Prostate gland (tissue), 2 donors: ENCODE data around the gene FER. TPM values are rescaled to one million over a fixed set of nuclear protein-coding genes. Genes with fewer than 3 reads are reported as not detected.
"Not testable (repeated sequence)": the region's sequence is repeated elsewhere in the genome, so short reads cannot be mapped to it uniquely, and the experiment has no call there.

Experiments used
- DNase-seq: peaks from one replicate; pipeline ENCODE4 v3.0.0-alpha.2; 2019; ENCODE audit warnings: low spot score
- H3K27ac ChIP-seq, 2 donors: fragments of 200-600 bp; sonication (generic); 2 replicates each; pipeline ENCODE4 v1.5.1; 2017 to 2019
- H3K27me3 ChIP-seq: fragments of 200-600 bp; sonication (generic); replicated peaks from 2 replicates; pipeline ENCODE4 v1.5.1; 2019; ENCODE audit not compliant: insufficient read depth
- H3K36me3 ChIP-seq, 2 donors: fragments of 200-600 bp; sonication (generic); 1 replicate in 1 of 2; 2 replicates in 1 of 2; pipeline versions ENCODE4 v1.5.1 to v1.8.1; 2017 to 2019
- H3K4me1 ChIP-seq: fragments of 200-600 bp; sonication (generic); replicated peaks from 2 replicates; pipeline ENCODE4 v1.5.1; 2019
- H3K4me3 ChIP-seq, 2 donors: fragments of 200-600 bp; sonication (generic); 2 replicates each; pipeline ENCODE4 v1.5.1; 2017 to 2019
- H3K9me3 ChIP-seq: fragments of 200-600 bp; sonication (generic); 2 replicates; pipeline ENCODE4 v1.5.1; 2017
- CTCF ChIP-seq, 4 experiments: fragments of 200-600 bp in 2 of 4; fragments of 450-650 bp in 2 of 4; sonication (generic) in 2 of 4; IDR thresholded peaks; 1 replicate in 3 of 4; 2 replicates in 1 of 4; pipeline ENCODE4 v1.5.1; 2016 to 2019; ENCODE audit warnings: antibody characterized with exemption in 4 of 4, mild to moderate bottlenecking in 2 of 4, moderate library complexity in 2 of 4
- POLR2A ChIP-seq: fragments of 450-650 bp; IDR thresholded peaks from one replicate; pipeline ENCODE4 v1.6.1; 2016; ENCODE audit warnings: antibody characterized with exemption, mild to moderate bottlenecking
- POLR2AphosphoS5 ChIP-seq: sonication (generic); formaldehyde crosslinking; IDR thresholded peaks from one replicate; pipeline ENCODE4 v1.6.1; 2017; ENCODE audit warnings: antibody characterized with exemption
- WGBS: methylation state at CpG from one replicate; pipeline ENCODE4 v1.1.5; 2018; 5-methylcytosine and 5-hydroxymethylcytosine counted together
- intact Hi-C: fragments of 100-400 bp; cut with DNase I; formaldehyde crosslinking; loops from one replicate; pipeline ENCODE4 v1.14.2; 2022
- total RNA-seq, 2 donors: library from RNA; depleted of rRNA; stranded (reverse); fragments of >200 nt; gene quantifications; one replicate each; pipeline ENCODE4 v1.1.0, GENCODE V29; 2016

Gene FER
- total RNA-seq, 2 donors from 2014 or later, result 9.1 to 36.0 TPM

DNA sequence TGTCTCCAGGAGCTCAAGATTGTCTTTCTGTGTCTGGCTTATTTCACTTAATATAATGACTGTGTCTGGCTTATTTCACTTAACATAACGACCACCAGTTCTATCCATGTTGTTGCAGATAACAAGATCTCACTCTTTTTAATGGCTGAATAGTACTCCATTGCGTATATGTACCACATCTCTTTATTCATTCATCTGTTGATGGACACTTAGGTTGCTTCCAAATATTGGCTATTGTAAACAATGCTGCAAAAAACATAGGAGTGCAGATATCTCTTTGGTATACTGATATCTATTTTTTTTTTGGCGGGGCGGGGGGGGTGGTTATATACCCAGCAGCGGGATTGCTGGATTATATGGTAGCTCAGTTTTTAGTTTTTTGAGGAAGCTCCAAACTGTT lies 45.5 kb downstream of the FER start:
- intact Hi-C loops, result no loop called here
- DNase-seq, result no peak
- no peak for TF ChIP-seq POLR2AphosphoS5
- TF ChIP-seq POLR2A, result no peak
- TF ChIP-seq CTCF (IDR thresholded peaks at IDR 0.05), result no peak
- Histone ChIP-seq H3K27ac (no peak overlapping the region), H3K9me3 (no peaks in the 10 kb centered on the region), H3K4me3 (no peak overlapping the region), H3K36me3 (no peaks in the 10 kb centered on the region), H3K27me3 (no peaks in the 10 kb centered on the region), H3K4me1 (no peaks in the 10 kb centered on the region)
- 90% methylated on average over 5 of the region's 5 CpGs for WGBS

GRCh38 chr5:108794349-108794748 lies 46.7 kb downstream of the FER start:
- WGBS, result 71% methylated on average over 4 of the region's 4 CpGs
- H3K4me3 ChIP-seq, H3K4me1 ChIP-seq, H3K27me3 ChIP-seq, H3K36me3 ChIP-seq, intact Hi-C loops, H3K9me3 ChIP-seq, H3K27ac ChIP-seq, DNase-seq: not testable (repeated sequence)

GRCh38 chr5:108797396-108797795 lies 49.7 kb downstream of the FER start:
- Histone ChIP-seq H3K27ac (no peak overlapping the region), H3K4me1 (no peaks in the 10 kb centered on the region), H3K9me3 (no peaks in the 10 kb centered on the region), H3K4me3 (no peak overlapping the region), H3K27me3 (no peaks in the 10 kb centered on the region), H3K36me3 (no peaks in the 10 kb centered on the region)
- 64% methylated on average over 2 of the region's 2 CpGs for WGBS
- DNase-seq, result no peak
- no peak for TF ChIP-seq CTCF (IDR thresholded peaks at IDR 0.05)
- no peak for TF ChIP-seq POLR2A
- no peak for TF ChIP-seq POLR2AphosphoS5
- intact Hi-C loops, result no loop called here

DNA sequence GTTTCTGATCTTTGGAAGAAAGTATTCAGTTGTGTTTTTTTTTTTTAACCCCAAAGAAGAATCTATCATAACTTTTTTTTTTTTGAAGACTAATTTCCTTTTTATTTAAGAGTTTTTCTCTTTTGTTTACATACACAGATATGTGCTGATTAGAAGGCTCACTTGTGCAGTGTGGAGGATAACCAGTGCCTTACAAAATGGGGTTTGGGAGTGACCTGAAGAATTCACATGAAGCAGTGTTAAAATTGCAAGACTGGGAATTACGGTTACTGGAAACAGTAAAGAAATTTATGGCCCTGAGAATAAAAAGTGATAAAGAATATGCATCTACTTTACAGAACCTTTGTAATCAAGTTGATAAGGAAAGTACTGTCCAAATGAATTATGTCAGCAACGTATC lies 50.3 kb downstream of the FER start:
- Histone ChIP-seq H3K4me1 (no peaks in the 10 kb centered on the region), H3K36me3 (no peaks in the 10 kb centered on the region), H3K9me3 (no peaks in the 10 kb centered on the region), H3K27ac (no peak overlapping the region), H3K4me3 (no peak overlapping the region), H3K27me3 (no peaks in the 10 kb centered on the region)
- WGBS, result 73% methylated on average over 2 of the region's 2 CpGs
- TF ChIP-seq CTCF (IDR thresholded peaks at IDR 0.05), result no peak
- no peak for TF ChIP-seq POLR2AphosphoS5
- no peak for TF ChIP-seq POLR2A
- intact Hi-C loops, result no loop called here
- no peak for DNase-seq

DNA sequence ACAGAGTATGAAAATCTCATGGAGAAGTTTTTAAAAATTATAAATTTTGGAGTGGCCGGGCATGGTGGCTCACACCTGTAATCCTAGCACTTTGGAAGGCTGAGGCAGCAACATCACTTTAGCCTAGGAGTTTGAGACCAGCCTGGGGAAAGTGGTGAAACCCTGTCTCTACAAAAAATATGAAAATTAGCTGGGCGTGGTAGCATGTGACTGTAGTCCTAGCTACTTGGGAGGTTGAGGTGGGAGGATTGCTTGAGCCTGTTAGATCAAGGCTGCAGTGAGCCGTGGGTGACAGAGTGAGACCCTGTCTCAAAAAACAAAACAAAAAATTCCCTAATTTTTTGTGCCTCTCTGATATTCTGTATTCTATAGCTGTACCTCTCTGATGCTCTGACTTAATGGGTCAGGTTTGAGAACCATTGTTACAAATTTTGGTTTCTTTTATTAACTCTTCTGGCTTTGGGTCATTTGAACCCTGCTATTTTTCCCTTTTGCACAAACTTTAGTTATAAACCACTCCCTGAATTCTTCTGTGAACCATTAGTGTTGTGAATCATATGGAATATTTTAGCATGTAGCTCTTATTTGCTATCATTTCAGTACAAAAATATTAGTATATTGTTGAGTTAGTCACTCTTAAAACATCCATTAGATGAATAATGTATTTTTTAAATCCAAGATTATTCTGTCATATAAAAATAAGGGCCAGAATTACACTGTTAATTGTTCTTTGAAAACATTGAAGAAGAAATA lies 51.0 kb downstream of the FER start:
- H3K9me3 ChIP-seq, result no peaks in the 10 kb centered on the region
- H3K36me3 ChIP-seq, result no peaks in the 10 kb centered on the region
- intact Hi-C loops, result no loop called here
- no peak for TF ChIP-seq POLR2AphosphoS5
- WGBS, result 88% methylated on average over 3 of the region's 3 CpGs
- H3K4me3 ChIP-seq, result no peak overlapping the region
- no peak overlapping the region for H3K27ac ChIP-seq
- no peak for DNase-seq
- H3K4me1 ChIP-seq, result no peaks in the 10 kb centered on the region
- H3K27me3 ChIP-seq, result no peaks in the 10 kb centered on the region

DNA sequence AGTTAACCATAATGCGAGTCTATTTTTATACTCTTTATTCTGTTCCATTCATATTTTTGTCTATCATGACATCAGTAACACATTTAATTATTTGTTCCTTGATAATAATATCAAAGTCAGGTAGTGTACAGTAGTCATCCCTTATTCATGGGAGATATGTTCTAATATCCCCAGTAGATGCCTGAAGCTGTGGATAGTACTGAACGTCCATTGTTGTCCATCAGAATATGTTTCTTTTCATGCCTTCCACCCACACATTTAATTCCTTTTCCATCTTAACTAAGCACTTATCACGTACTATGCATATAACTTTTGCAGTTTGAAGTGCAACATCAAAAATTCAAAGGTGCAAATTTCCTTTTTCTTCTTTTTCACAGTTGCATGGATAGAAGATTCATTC lies 53.6 kb downstream of the FER start:
- Histone ChIP-seq H3K4me3 (no peak overlapping the region), H3K9me3 (no peaks in the 10 kb centered on the region), H3K27me3 (no peaks in the 10 kb centered on the region), H3K4me1 (no peaks in the 10 kb centered on the region), H3K36me3 (no peaks in the 10 kb centered on the region), H3K27ac (no peak overlapping the region)
- intact Hi-C loops, result no loop called here
- TF ChIP-seq POLR2AphosphoS5 (no peak), POLR2A (no peak), CTCF (IDR thresholded peaks at IDR 0.05) (no peak)
- no peak for DNase-seq
- WGBS, result 92% methylated on average over 3 of the region's 3 CpGs
